ENCODE measurements around the gene ARHGEF7.

The ARHGEF7 gene

GRCh38 chr13:111286162-111286561 is 171.1 kb downstream of the ARHGEF7 start:
- no peak overlapping the region for H3K4me3 ChIP-seq (ENCODE audit: low read depth, low read length)
- no peak overlapping the region for H3K9ac ChIP-seq (ENCODE audit: low read length)
- no peak overlapping the region for H3K18ac ChIP-seq (ENCODE audit: low read length)
- no peak overlapping the region for H3K14ac ChIP-seq (ENCODE audit: low read length)
- H2AFZ ChIP-seq (ENCODE audit: insufficient read depth, low read length, poor library complexity): no peak overlapping the region
- no peak overlapping the region for H2BK12ac ChIP-seq (ENCODE audit: low read length)
- no peak overlapping the region for H3K4ac ChIP-seq (ENCODE audit: low read depth, low read length)
- H3K9me3 ChIP-seq (ENCODE audit: insufficient read depth, low read depth, low read length): no peaks in the 10 kb centered on the region
- H2BK120ac ChIP-seq (ENCODE audit: insufficient read depth, low read length, poor library complexity): no peak overlapping the region
- no peak overlapping the region for H3K4me2 ChIP-seq (ENCODE audit: low read length)
- H3K27me3 ChIP-seq (ENCODE audit: insufficient read depth, low read length): no peaks in the 10 kb centered on the region
- H3K36me3 ChIP-seq (ENCODE audit: control insufficient read depth in 1 of 2, insufficient read depth in 2 of 2, low read length in 2 of 2): peaks cover 45 to 60% of the 10 kb centered on the region in 2 experiments
- no peak overlapping the region for H2BK5ac ChIP-seq (ENCODE audit: low read depth, low read length, poor library complexity)
- H3K79me1 ChIP-seq (ENCODE audit: low read length): no peaks in the 10 kb centered on the region
- no CpG with 5 or more reads among the region's 15 CpGs for WGBS (ENCODE audit: extremely low coverage, insufficient coverage, insufficient read length)
- H2AK5ac ChIP-seq (ENCODE audit: low read length): no peak overlapping the region
- H3K23ac ChIP-seq (ENCODE audit: low read length): no peak overlapping the region
- DNase-seq: no peak
- H3K4me1 ChIP-seq (ENCODE audit: control insufficient read depth in 1 of 2, insufficient read depth in 2 of 2, low read length in 2 of 2): no peaks in the 10 kb centered on the region
- H3K79me2 ChIP-seq (ENCODE audit: control insufficient read depth, insufficient read depth, low read length, poor library complexity): peaks cover 1% of the 10 kb centered on the region
- H3K27ac ChIP-seq (ENCODE audit: low read depth, low read length): no peak overlapping the region
- no peak overlapping the region for H4K91ac ChIP-seq (ENCODE audit: low read depth, low read length)
- H4K12ac ChIP-seq (ENCODE audit: low read depth, low read length): peak overlapping the region; percentile 32
- no peak overlapping the region for H4K8ac ChIP-seq (ENCODE audit: low read depth, low read length)

- H3K79me1 ChIP-seq (ENCODE audit: low read length): no peaks in the 10 kb centered on the region
- no peak overlapping the region for H2AK5ac ChIP-seq (ENCODE audit: low read length)
- no peak overlapping the region for H4K91ac ChIP-seq (ENCODE audit: low read depth, low read length)
- no peaks in the 10 kb centered on the region for H3K9me3 ChIP-seq (ENCODE audit: insufficient read depth, low read depth, low read length)
- no peak overlapping the region for H2AFZ ChIP-seq (ENCODE audit: insufficient read depth, low read length, poor library complexity)
- H3K4me2 ChIP-seq (ENCODE audit: low read length): no peak overlapping the region
- H3K4me3 ChIP-seq (ENCODE audit: low read depth, low read length): no peak overlapping the region
- DNase-seq: no peak
- H2BK5ac ChIP-seq (ENCODE audit: low read depth, low read length, poor library complexity): no peak overlapping the region
- no peak overlapping the region for H3K23ac ChIP-seq (ENCODE audit: low read length)
- H3K18ac ChIP-seq (ENCODE audit: low read length): no peak overlapping the region
- H2BK120ac ChIP-seq (ENCODE audit: insufficient read depth, low read length, poor library complexity): no peak overlapping the region
- H3K4me1 ChIP-seq (ENCODE audit: control insufficient read depth in 1 of 2, insufficient read depth in 2 of 2, low read length in 2 of 2): no peaks in the 10 kb centered on the region
- no peaks in the 10 kb centered on the region for H3K27me3 ChIP-seq (ENCODE audit: insufficient read depth, low read length)
- no CpG with 5 or more reads among the region's 7 CpGs for WGBS (ENCODE audit: extremely low coverage, insufficient coverage, insufficient read length)
- no peak overlapping the region for H3K4ac ChIP-seq (ENCODE audit: low read depth, low read length)
- H3K79me2 ChIP-seq (ENCODE audit: control insufficient read depth, insufficient read depth, low read length, poor library complexity): peaks cover 1% of the 10 kb centered on the region
- H4K8ac ChIP-seq (ENCODE audit: low read depth, low read length): no peak overlapping the region
- H4K12ac ChIP-seq (ENCODE audit: low read depth, low read length): no peak overlapping the region
- no peak overlapping the region for H3K14ac ChIP-seq (ENCODE audit: low read length)
- H3K27ac ChIP-seq (ENCODE audit: low read depth, low read length): no peak overlapping the region
- H3K36me3 ChIP-seq (ENCODE audit: control insufficient read depth in 1 of 2, insufficient read depth in 2 of 2, low read length in 2 of 2): peaks cover 47 to 61% of the 10 kb centered on the region in 2 experiments
- no peak overlapping the region for H3K9ac ChIP-seq (ENCODE audit: low read length)
- H2BK12ac ChIP-seq (ENCODE audit: low read length): no peak overlapping the region
Measured at GRCh38 chr13:111286749-111287148, 171.6 kb downstream of the ARHGEF7 start.

- H3K23ac ChIP-seq (ENCODE audit: low read length): no peak overlapping the region
- peaks cover 47 to 61% of the 10 kb centered on the region in 2 experiments for H3K36me3 ChIP-seq (ENCODE audit: control insufficient read depth in 1 of 2, insufficient read depth in 2 of 2, low read length in 2 of 2)
- no peak for DNase-seq
Measured at GRCh38 chr13:111287201-111287600, 172.1 kb downstream of the ARHGEF7 start.

GRCh38 chr13:111288276-111288675 is 173.2 kb downstream of the ARHGEF7 start:
- no peak for DNase-seq
- no peaks in the 10 kb centered on the region for H3K4me1 ChIP-seq (ENCODE audit: control insufficient read depth in 1 of 2, insufficient read depth in 2 of 2, low read length in 2 of 2)
- no peak overlapping the region for H3K4me2 ChIP-seq (ENCODE audit: low read length)
- no peak overlapping the region for H3K18ac ChIP-seq (ENCODE audit: low read length)
- no peaks in the 10 kb centered on the region for H3K79me1 ChIP-seq (ENCODE audit: low read length)
- peaks cover 1% of the 10 kb centered on the region for H3K79me2 ChIP-seq (ENCODE audit: control insufficient read depth, insufficient read depth, low read length, poor library complexity)
- no peak overlapping the region for H4K12ac ChIP-seq (ENCODE audit: low read depth, low read length)
- H2BK12ac ChIP-seq (ENCODE audit: low read length): no peak overlapping the region
- H3K9me3 ChIP-seq (ENCODE audit: insufficient read depth, low read depth, low read length): no peaks in the 10 kb centered on the region
- H2AFZ ChIP-seq (ENCODE audit: insufficient read depth, low read length, poor library complexity): no peak overlapping the region
- peaks cover 44 to 62% of the 10 kb centered on the region in 2 experiments for H3K36me3 ChIP-seq (ENCODE audit: control insufficient read depth in 1 of 2, insufficient read depth in 2 of 2, low read length in 2 of 2)
- no peak overlapping the region for H2BK120ac ChIP-seq (ENCODE audit: insufficient read depth, low read length, poor library complexity)
- no peak overlapping the region for H3K14ac ChIP-seq (ENCODE audit: low read length)
- H4K8ac ChIP-seq (ENCODE audit: low read depth, low read length): no peak overlapping the region
- no peak overlapping the region for H2BK5ac ChIP-seq (ENCODE audit: low read depth, low read length, poor library complexity)
- no peak overlapping the region for H3K4me3 ChIP-seq (ENCODE audit: low read depth, low read length)
- H2AK5ac ChIP-seq (ENCODE audit: low read length): no peak overlapping the region
- H4K91ac ChIP-seq (ENCODE audit: low read depth, low read length): no peak overlapping the region
- no peak overlapping the region for H3K4ac ChIP-seq (ENCODE audit: low read depth, low read length)
- H3K9ac ChIP-seq (ENCODE audit: low read length): no peak overlapping the region
- no CpG with 5 or more reads among the region's 7 CpGs for WGBS (ENCODE audit: extremely low coverage, insufficient coverage, insufficient read length)
- no peaks in the 10 kb centered on the region for H3K27me3 ChIP-seq (ENCODE audit: insufficient read depth, low read length)
- no peak overlapping the region for H3K23ac ChIP-seq (ENCODE audit: low read length)
- H3K27ac ChIP-seq (ENCODE audit: low read depth, low read length): no peak overlapping the region

More at GRCh38 chr13:111287201-111287600, 172.1 kb downstream of the ARHGEF7 start:
- H3K4ac ChIP-seq (ENCODE audit: low read depth, low read length): no peak overlapping the region
- H3K79me1 ChIP-seq (ENCODE audit: low read length): no peaks in the 10 kb centered on the region
- H3K9me3 ChIP-seq (ENCODE audit: insufficient read depth, low read depth, low read length): no peaks in the 10 kb centered on the region
- H4K91ac ChIP-seq (ENCODE audit: low read depth, low read length): no peak overlapping the region
- no CpG with 5 or more reads among the region's 8 CpGs for WGBS (ENCODE audit: extremely low coverage, insufficient coverage, insufficient read length)
- no peaks in the 10 kb centered on the region for H3K4me1 ChIP-seq (ENCODE audit: control insufficient read depth in 1 of 2, insufficient read depth in 2 of 2, low read length in 2 of 2)
- H3K79me2 ChIP-seq (ENCODE audit: control insufficient read depth, insufficient read depth, low read length, poor library complexity): peaks cover 1% of the 10 kb centered on the region
- H3K4me3 ChIP-seq (ENCODE audit: low read depth, low read length): no peak overlapping the region
- no peak overlapping the region for H2AFZ ChIP-seq (ENCODE audit: insufficient read depth, low read length, poor library complexity)
- no peak overlapping the region for H4K12ac ChIP-seq (ENCODE audit: low read depth, low read length)
- H3K4me2 ChIP-seq (ENCODE audit: low read length): no peak overlapping the region
- H3K27ac ChIP-seq (ENCODE audit: low read depth, low read length): no peak overlapping the region
- H2BK12ac ChIP-seq (ENCODE audit: low read length): no peak overlapping the region
- no peak overlapping the region for H4K8ac ChIP-seq (ENCODE audit: low read depth, low read length)
- H2BK120ac ChIP-seq (ENCODE audit: insufficient read depth, low read length, poor library complexity): no peak overlapping the region
- H2AK5ac ChIP-seq (ENCODE audit: low read length): no peak overlapping the region
- no peak overlapping the region for H2BK5ac ChIP-seq (ENCODE audit: low read depth, low read length, poor library complexity)
- H3K27me3 ChIP-seq (ENCODE audit: insufficient read depth, low read length): no peaks in the 10 kb centered on the region
- H3K18ac ChIP-seq (ENCODE audit: low read length): no peak overlapping the region
- no peak overlapping the region for H3K14ac ChIP-seq (ENCODE audit: low read length)
- no peak overlapping the region for H3K9ac ChIP-seq (ENCODE audit: low read length)

Data from trophoblast cell (in vitro differentiated cells and primary cell).